Head of caudate nucleus (tissue), 42 donors: Measurements from ENCODE around the gene CBS.
"Not testable (repeated sequence)": the region's sequence is repeated elsewhere in the genome, so short reads cannot be mapped to it uniquely, and the experiment has no call there.

Experiments used
- DNase-seq, 42 donors: peaks; one replicate each; pipeline versions ENCODE4 v3.0.0 to v3.0.0-alpha.2; 2020 to 2021; ENCODE audit warnings: mixed read lengths in 7 of 42
- intact Hi-C: fragments of 100-400 bp; cut with DNase I; formaldehyde crosslinking; loops from one replicate; pipeline ENCODE4 v1.15.0; 2022

Gene CBS

DNA sequence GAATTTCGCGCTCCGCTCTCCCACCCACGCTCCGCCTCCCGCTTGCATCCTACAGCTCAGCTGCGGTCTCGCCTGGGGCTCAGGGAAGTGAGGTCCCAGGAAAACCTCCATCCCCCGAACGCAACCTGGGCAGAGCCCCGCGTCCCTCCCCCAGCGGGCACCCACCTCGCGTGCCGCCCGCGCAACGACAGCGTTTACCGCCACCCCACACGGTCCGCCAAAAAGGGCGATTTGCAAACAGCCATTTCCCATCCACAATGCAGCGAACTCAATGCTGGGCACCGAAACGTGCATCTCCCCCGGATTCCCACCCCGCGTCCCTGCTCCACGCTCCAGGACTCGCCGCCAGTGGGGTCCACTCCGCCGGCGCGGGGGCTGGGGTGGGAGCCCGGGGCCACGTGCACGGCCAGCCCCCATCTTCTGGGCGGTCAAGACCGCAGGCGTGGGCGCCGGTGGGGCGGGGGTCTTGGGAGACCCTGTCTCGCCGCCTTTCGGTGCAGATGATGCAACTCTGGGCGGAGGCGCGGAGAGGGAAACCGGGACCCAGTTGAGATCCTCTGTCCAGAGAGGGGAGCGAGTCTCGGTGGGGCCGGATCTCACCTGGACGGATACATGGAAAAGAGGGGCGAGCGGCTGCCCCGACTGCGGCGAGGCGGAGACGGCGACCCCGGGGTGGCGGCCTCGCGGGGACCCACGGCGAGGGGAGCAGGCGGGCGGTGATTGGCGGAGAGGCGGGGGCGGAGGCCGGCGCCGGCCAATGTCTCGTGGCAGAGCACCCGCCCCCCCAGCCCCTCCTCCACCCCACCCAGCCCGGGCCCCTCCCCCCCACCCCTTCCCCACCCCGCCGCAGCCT lies at the start of gene CBS:
Gene CBS (minus strand): TSS at position 666 of the 853 bp plus-strand sequence. CDS start 3,642 bp downstream, outside the sequence.
- DNase-seq, intact Hi-C loops: not testable (repeated sequence)

DNA sequence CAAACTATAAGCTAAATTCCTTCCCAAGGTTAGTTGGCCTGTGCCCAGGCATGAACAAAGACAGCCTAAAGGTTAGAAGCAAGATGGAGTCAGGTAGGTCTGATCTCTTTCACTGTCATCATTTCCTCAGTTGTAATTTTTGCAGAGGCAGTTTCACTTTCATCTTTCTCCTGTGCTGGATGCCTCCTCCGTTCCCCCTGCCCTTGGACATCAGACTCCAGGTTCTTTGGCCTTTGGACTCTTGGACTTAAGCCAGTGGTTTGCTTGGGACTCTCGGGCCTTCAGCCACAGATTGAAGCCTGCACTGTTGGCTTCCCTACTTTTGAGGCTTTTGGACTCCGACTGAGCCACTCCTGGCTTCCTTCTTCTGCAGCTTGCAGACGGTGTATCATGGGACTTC lies 40.3 kb upstream of the CBS start:
- intact Hi-C loops, DNase-seq: not testable (repeated sequence)

DNA sequence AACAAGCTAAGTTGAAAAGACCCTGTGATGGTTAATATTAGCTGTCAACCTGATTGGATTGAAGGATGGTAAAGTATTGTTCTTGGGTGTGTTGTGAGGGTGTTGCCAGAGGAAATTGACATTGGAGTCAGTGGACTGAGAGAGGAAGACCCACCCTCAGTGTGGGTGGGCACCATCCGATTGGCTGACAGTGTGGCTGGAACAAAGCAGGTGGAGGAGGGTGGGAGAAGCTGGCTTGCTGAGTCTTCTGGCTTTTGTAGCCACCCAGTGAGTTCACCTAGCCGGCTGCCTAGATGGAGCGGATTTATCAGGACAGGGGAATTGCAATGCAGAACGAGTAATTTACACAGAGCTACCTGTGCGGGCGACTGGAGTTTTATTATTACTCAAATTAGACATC lies 38.8 kb upstream of the CBS start:
- intact Hi-C loops, DNase-seq: not testable (repeated sequence)

DNA sequence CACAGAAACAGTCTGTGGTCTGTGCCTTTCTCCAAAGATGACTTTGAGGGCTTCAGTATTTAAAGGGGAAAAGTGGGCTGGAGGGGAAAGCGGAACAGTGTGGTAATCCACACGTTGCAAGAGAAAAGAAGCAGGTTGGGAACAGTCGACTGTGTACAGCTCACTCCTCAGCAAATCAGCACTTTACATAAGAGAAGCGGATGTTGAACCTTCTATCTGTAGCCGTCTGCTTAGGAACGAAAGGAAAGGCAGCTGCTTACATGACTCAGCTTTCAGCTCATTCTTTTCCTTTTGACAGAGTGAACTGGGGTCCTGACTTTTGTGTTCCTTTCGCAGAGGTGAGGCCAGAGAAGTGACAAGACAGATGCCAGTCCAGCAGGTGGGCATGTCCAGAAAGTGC lies 33.4 kb upstream of the CBS start:
- intact Hi-C loops, DNase-seq: not testable (repeated sequence)

DNA sequence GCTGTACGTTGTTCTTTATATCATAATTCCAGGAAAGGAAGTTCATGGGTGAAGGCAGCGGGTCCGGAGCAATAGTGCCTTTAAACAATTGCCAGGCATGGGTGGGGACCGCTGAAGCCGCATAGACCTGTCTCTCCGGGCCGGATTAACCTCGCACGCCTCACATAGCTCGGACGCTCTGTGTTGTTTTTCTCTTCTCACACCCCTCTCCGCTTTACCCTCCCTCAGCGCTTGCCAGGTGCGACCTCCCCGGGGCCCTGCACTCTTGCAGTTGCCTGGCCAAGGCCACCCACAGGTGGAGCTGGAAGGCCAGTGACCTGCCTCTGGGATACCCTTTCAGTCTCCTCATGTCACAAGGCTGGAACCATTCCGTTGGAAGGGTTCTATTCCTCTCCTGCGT lies 32.5 kb upstream of the CBS start:
- DNase-seq, intact Hi-C loops: not testable (repeated sequence)

DNA sequence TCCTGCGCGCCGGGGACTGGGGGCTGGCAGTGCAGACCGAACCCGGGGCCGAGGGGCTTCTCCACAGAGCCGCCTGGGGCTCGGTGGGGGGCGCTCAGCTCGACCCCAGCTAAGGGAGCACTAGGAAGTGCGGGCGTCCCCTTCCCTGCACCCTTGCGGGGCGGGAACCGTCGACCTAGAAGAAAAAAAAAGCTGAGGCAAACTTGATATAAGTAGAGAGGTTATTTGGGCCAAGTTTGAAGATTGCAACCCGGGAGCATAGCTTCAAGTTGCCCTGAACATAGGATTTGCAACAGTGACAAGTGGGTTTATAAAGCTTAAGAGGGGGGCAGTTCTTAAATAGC lies 32.1 kb upstream of the CBS start:
- intact Hi-C loops, DNase-seq: not testable (repeated sequence)

DNA sequence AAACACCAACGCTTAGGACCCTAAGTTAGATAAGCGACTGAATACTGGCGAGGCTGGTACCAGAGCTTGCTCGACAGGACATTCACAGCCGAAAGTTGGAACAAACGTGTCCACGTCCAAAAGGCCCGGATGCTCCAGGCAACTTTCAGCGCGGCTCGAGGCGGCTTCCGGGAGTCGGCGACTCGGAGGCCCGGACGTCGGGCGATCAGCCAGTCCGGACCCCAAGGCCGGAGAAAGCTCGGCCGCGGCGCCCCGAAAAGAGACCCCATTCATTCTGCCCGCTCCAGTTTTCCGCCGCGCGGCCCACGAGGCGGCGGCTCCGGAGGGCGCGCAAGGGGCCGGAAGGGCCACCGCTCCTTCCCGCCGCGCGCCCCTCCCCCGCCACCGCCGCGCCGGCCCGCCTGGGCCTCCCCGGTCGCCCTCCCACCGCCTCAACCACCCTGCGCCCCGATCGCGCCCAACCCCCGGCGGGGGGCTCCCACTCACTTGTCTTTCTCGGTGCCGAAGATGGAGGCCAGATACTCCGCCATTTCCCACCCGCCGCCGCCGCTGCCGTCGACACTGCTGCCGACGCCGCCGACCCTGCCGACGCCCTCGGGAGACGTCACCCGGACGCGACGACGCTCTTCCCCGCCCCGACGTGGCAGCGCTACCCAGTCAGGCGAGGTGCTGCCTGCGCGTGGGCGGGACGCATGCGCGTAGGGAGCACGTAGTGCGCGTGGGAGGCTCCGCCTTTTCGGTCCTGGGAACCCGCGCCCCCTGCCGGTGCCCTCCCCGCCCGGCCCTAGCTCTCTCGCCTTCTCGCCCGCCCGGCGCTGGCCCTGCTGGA lies 31.5 kb upstream of the CBS start, which contains the start of gene U2AF1:
Gene U2AF1 (minus strand): TSS at position 606 of the 829 bp plus-strand sequence. CDS start 76 bp downstream, at position 530.
- peak in 32 of 42 donors; percentile 14 to 82 (median 62) for DNase-seq
- intact Hi-C loops: not testable (repeated sequence)

DNA sequence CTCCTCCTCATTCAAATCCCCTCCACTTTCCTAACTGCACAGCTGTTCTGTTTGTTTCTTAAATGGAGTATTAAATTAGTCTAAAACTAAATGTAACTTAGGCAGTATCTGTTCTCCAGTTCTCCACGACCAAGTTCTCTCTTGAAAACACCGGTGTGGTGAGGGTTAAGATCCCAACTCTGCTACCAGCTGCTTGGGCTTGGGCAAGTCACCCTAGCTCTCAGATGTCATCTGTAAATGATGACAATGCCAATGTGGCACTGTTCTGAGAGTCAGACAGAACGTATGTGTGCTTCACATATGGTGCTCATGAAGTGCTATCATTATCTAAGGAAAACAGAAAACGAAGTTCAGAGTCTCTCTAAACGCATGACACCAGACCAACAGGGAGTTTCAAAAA lies 29.0 kb upstream of the CBS start:
- intact Hi-C loops, DNase-seq: not testable (repeated sequence)

DNA sequence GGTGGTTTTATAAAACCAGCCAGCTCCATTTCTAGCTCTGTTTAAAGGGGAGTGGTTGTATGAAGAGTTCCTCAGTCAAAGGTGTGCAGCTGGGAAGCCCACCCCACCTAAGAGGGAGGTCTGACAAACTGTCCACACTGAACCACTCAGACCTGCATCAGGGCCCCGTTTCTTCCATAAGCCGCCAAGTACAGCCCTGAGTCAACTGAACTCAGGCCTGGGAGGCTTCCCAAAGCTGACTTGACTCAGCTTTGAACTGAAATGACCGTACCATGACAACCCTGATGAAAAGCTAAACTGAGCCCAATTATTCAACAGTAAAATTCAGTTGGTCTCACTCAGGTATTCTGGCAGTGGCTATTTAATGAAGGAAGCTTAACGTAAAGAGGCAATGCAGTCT lies 26.6 kb upstream of the CBS start:
- intact Hi-C loops, DNase-seq: not testable (repeated sequence)

DNA sequence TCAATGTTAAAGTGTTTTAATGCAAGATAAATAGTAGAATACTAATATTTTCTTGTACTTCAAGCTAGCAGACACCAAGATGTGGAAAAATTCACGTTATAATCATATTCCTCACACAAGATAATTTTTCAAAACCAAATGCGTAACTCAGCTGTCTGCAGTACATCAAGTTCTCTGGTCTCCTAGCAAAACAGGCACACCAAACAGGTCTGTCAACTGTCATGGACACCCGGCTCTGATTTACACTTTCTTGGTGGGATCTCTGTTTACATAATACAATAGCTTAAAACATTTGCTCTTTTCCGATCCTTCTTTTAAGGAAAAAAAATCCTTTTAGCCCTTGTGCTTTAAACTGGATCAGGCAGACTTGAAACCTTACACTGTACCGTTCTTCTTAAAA lies 26.0 kb upstream of the CBS start:
- intact Hi-C loops, DNase-seq: not testable (repeated sequence)

DNA sequence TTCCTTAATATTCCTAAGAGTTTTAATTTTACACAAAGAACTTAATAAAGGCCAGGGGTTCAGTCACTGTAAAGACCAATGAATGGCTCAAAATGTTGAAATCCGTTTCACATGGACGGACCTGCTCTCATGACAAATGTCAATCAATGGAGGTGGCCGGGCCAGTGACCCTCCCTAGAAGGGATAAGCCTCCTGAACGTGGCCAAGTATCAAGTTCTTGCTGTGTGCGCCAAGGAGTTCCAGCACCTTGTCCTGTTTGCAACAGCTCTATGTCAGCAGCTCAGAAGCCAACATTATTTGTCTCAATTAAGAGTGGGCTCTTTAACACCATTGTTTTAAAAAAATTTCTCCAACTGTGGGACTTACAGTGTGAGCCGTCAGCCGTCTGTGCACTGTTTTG lies 25.4 kb upstream of the CBS start:
- DNase-seq, intact Hi-C loops: not testable (repeated sequence)

DNA sequence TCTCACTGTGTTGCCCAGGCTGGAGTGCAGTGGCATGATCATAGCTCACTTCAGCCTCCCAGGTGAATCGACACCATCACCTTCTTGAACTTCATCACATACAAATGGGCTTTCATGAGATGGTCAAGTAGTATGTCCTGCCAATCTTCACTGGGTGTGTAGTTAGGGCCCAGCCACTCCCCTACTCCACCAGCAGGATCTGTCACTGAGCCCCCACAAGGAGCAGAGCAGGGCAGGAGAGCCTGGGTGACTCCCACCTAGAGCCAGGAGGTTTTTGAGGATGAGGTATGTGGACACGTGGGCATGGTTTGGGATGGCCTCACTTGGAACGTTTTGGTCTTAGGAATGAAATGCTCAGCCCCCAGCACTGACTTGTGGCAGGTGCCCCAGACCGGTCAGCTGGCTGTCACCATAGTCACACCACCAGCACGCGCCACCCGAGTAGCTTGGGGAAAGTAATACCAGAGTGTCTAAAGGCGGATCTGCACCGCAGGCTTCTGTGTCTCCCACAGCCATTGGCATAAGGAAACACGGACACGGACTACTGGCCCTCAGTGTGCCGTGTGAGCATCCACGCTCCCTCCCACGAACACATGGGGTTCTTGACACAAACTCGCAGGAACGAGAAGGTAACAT lies 16.5 kb upstream of the CBS start:
- DNase-seq, intact Hi-C loops: not testable (repeated sequence)

DNA sequence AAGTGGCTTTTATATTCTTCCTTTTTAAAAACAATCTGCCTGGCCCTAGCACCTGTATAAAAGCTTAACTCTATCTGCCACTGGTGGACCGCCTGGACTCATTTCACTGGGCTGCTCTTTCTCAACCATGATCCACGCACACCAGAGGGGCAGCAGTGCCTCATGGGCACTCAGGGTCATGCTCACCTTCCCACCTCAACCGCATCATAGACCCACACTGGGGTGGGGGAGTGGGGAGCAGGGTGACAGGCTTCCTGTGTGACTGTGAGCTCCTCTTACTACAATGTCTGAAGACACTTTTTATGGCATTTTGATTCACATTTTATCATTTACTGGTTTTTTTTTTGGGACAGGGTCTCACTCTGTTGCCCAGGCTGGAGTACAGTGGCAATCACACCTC lies 15.3 kb upstream of the CBS start:
- intact Hi-C loops, DNase-seq: not testable (repeated sequence)

DNA sequence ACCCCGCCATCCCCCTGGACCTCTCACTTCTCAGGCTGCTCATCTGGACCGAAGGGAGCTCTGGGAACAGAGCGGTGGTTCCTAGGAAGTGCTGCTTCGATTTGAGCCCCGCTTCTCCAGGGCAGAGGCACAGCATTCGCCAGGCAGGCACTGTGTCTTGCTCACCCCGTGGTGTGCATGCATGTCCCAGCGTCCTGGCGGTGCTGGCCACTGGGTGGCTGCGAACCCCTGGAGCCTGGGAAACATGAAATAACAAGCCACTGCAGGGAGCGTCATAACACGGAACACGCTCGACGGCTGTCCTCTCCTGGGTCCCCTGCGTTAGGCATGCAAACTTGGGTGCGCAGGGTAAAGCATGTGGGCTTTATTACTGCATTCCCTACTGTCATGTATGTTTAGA lies 13.8 kb upstream of the CBS start:
- intact Hi-C loops: not testable (repeated sequence)

DNA sequence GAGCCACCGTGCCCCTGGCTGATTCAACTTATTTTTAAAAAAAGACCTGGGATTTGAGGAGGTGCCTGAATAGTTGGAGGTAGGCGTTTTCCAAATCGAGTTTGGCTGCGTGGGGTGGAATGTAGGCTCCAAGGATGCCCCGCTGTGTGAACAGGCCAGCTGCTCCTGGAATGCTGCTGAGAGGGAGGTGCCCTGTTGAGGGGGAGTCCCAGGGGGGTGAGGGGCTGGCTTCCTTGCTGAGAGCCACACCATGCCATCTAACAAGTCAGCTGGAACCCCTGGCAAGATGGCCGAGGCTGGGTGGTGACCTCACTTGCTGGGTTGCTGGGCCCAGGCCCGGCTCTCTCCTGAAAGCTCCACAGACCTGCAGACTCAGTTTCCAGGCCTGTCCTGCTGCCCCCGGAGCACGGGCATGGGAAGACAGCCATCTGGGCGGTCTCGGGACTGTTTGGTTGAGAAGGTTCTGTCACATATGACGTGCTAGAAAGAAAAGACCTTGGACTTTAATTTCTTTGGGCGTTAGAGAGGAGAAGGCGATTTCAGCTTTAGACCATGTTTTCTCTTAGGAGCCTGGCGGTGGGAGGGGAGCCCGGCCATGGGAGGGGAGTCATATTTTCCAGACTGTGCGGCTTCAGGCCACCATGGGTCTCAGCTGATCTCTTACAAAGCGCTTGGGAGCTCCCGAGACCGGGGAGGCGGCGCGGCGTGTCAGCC lies 7.1 kb upstream of the CBS start:
- not testable (repeated sequence) for DNase-seq

More for the DNA sequence above, 13.8 kb upstream of the CBS start:
- not testable (repeated sequence) for DNase-seq

DNA sequence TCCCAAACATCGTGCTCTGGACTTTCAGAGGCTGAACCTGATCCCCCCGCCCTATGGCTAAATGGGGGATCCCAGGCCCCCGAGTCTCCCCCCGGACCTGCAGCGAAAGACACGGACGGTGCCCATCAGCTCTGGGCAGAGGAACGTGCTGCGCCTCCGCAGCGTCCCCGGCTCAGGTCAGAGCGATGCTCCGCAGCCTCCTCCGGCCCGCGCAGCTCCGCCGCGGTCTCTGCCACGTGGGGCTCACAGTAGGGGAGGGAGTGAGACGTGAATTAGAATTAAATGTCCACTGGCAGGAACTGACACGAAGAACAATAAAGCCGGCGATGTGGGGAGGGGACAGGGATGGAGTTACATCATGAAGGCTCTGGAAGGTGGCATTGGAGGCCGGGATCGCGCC lies 1.0 kb upstream of the CBS start:
- peak in 4 of 42 donors; percentile 6 to 36 (median 18) for DNase-seq
- intact Hi-C loops: not testable (repeated sequence)

More for the DNA sequence above, 7.1 kb upstream of the CBS start:
- intact Hi-C loops: not testable (repeated sequence)

DNA sequence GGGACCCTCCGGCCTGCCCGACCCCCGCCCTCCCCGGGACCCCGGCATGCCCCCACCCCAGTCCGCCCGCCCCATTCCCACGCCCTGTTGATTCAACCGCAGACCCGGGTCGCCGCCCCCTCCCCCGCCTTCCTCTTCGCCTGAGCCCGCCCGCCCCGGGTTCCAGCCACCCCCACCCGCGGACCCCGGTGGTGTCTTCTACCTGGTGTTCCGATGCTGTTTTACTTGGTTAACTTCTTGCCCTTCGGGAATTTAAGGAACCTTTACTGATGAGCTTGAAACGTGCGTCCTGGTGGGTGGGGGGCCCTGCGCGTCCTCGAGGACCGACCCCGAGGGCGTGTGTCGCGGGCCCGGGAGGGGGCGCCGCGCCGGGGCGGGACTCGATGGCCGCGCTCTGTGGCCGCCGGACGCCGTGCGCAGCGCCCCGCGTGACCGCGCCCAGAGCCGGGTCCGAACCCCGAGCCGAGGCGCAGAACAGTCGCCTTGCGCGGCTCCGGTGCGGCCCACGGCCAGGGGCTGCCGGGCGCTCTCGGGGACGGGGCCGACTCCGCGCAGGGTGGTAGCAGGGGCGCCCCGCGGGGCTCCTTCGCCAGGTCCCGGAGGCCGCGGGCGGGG lies 495 bp upstream of the CBS start:
- intact Hi-C loops, DNase-seq: not testable (repeated sequence)
